GM23248 (cell line): ENCODE data around the gene KLHL6.

Experiments
- EZH2 ChIP-seq: fragments of 200-600 bp; sonication (generic); IDR thresholded peaks from 2 replicates; pipeline ENCODE4 v1.6.1; 2018; ENCODE audit warnings: antibody characterized with exemption, mild to moderate bottlenecking; ENCODE audit not compliant: insufficient read depth, poor library complexity, severe bottlenecking
- EZH2phosphoT487 ChIP-seq: fragments of 200-600 bp; sonication (generic); IDR thresholded peaks from 2 replicates; pipeline ENCODE4 v1.6.1; 2018; ENCODE audit warnings: antibody characterized with exemption, moderate library complexity, mild to moderate bottlenecking, low read depth; ENCODE audit not compliant: insufficient read depth

- no peak for TF ChIP-seq EZH2
- TF ChIP-seq EZH2phosphoT487 = no peak
Measured at GRCh38 chr3:183491923-183492848, 63.3 kb downstream of the KLHL6 start.
